ENCODE results near the gene EIF4A3.

EIF4A3 gene

DNA sequence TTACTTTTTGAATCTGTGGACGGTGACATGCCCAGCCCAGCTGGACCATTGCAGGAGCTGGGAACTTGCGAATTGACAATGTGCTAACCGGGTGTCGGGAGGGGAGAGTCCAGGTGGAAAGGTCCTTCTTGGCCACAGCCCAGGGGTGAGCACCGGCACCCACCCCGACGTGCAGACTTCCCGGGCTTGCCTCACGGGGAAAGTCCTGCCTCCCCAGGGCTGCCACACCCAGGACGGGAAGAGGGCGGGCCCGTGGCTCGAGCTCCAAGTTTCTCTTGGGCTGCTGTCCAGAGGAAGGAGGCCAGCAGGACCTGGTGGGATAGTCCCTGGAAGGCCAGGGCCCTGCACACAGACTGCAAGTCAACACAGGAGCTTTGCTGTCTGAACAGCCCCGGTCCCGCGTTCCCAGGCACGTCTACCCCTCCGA lies 40.6 kb upstream of the EIF4A3 start:
- H2BK15ac ChIP-seq (ENCODE audit: low read depth, poor library complexity, severe bottlenecking), result no peak overlapping the region
- no peak overlapping the region for H2BK5ac ChIP-seq (ENCODE audit: low read depth, low read length, poor library complexity, severe bottlenecking)
- H3K9me3 ChIP-seq (ENCODE audit: control insufficient read depth, low read length), result no peaks in the 10 kb centered on the region
- peak overlapping the region; percentile 77 for H3K9ac ChIP-seq (ENCODE audit: low read length)
- H2BK120ac ChIP-seq (ENCODE audit: low read depth, low read length), result no peak overlapping the region
- no peaks in the 10 kb centered on the region for H3K79me1 ChIP-seq (replicated peaks; ENCODE audit: low read length, poor library complexity, severe bottlenecking)
- no peak overlapping the region for H3K27ac ChIP-seq (ENCODE audit: low read length, poor library complexity, severe bottlenecking)
- no peak overlapping the region for H3K23ac ChIP-seq (ENCODE audit: low read length in 2 of 2)
- H2BK12ac ChIP-seq (ENCODE audit: low read length in 2 of 2), result no peak overlapping the region
- WGBS, result 88% methylated on average over 18 of the region's 18 CpGs
- H3K4ac ChIP-seq (ENCODE audit: low read depth in 1 of 2, low read length in 2 of 2), result no peak overlapping the region
- no peak overlapping the region for H2AFZ ChIP-seq (ENCODE audit: low read depth, low read length)
- H3K4me1 ChIP-seq (ENCODE audit: control insufficient read depth, insufficient read depth, low read depth, low read length), result no peaks in the 10 kb centered on the region
- no peak overlapping the region for H3K4me2 ChIP-seq (ENCODE audit: low read length, poor library complexity, severe bottlenecking)
- H3K36me3 ChIP-seq (ENCODE audit: control insufficient read depth in 1 of 2, insufficient read depth in 2 of 2, low read depth in 1 of 2, low read length in 2 of 2), result no peaks in the 10 kb centered on the region
- H3K14ac ChIP-seq (ENCODE audit: low read length in 2 of 2), result no peak overlapping the region
- H3K4me3 ChIP-seq (ENCODE audit: insufficient read depth in 1 of 2, low read depth in 1 of 2, low read length in 2 of 2), result peak overlapping the region in 1 of 2 experiments; percentile 76
- H2AK5ac ChIP-seq (ENCODE audit: low read length, severe bottlenecking), result no peak overlapping the region
- no peak overlapping the region for H4K8ac ChIP-seq (ENCODE audit: low read length)
- no peak overlapping the region for H4K91ac ChIP-seq (ENCODE audit: low read length)
- no peak for DNase-seq
- peaks cover 27 to 28% of the 10 kb centered on the region in 2 experiments for H3K27me3 ChIP-seq (ENCODE audit: control insufficient read depth in 1 of 2, insufficient read depth in 1 of 2, low read length in 2 of 2)
- no peak overlapping the region for H3K18ac ChIP-seq (ENCODE audit: low read depth in 1 of 2, low read length in 2 of 2)

DNA sequence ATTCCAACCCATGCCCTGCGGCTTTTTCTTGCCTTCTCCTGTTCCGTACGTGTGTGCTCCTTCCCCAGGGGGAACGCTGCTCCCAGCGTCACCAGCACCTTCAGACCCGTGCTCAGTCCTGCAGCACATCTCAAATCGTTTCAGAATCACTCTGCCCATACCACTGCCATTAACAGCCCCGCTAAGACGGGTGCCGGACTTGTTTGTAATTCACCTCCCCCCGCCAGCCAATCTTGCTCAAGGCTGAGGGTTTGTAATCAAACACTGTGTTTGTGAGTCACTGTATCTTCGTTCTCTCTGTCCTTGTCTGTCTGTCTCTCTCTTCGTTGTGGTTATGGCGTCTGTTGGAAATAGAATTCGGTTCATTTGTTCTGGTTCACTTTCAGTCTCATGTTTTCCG lies 40.2 kb upstream of the EIF4A3 start:
- H3K4me1 ChIP-seq (ENCODE audit: control insufficient read depth, insufficient read depth, low read depth, low read length), result no peaks in the 10 kb centered on the region
- H3K27ac ChIP-seq (ENCODE audit: low read length, poor library complexity, severe bottlenecking), result no peak overlapping the region
- H3K4ac ChIP-seq (ENCODE audit: low read depth in 1 of 2, low read length in 2 of 2), result no peak overlapping the region
- H2BK12ac ChIP-seq (ENCODE audit: low read length in 2 of 2), result no peak overlapping the region
- H4K91ac ChIP-seq (ENCODE audit: low read length), result no peak overlapping the region
- no peak overlapping the region for H2BK120ac ChIP-seq (ENCODE audit: low read depth, low read length)
- peak overlapping the region in 1 of 2 experiments; percentile 76 for H3K4me3 ChIP-seq (ENCODE audit: insufficient read depth in 1 of 2, low read depth in 1 of 2, low read length in 2 of 2)
- peak; percentile 40 for DNase-seq
- peaks cover 26 to 33% of the 10 kb centered on the region in 2 experiments for H3K27me3 ChIP-seq (ENCODE audit: control insufficient read depth in 1 of 2, insufficient read depth in 1 of 2, low read length in 2 of 2)
- H2AK5ac ChIP-seq (ENCODE audit: low read length, severe bottlenecking), result no peak overlapping the region
- WGBS, result 91% methylated on average over 16 of the region's 16 CpGs
- H3K79me1 ChIP-seq (replicated peaks; ENCODE audit: low read length, poor library complexity, severe bottlenecking), result no peaks in the 10 kb centered on the region
- no peak overlapping the region for H3K18ac ChIP-seq (ENCODE audit: low read depth in 1 of 2, low read length in 2 of 2)
- H3K23ac ChIP-seq (ENCODE audit: low read length in 2 of 2), result no peak overlapping the region
- H3K14ac ChIP-seq (ENCODE audit: low read length in 2 of 2), result no peak overlapping the region
- H2BK5ac ChIP-seq (ENCODE audit: low read depth, low read length, poor library complexity, severe bottlenecking), result no peak overlapping the region
- no peak overlapping the region for H4K8ac ChIP-seq (ENCODE audit: low read length)
- peak overlapping the region; percentile 77 for H3K9ac ChIP-seq (ENCODE audit: low read length)
- no peak overlapping the region for H2BK15ac ChIP-seq (ENCODE audit: low read depth, poor library complexity, severe bottlenecking)
- no peaks in the 10 kb centered on the region for H3K36me3 ChIP-seq (ENCODE audit: control insufficient read depth in 1 of 2, insufficient read depth in 2 of 2, low read depth in 1 of 2, low read length in 2 of 2)
- no peak overlapping the region for H3K4me2 ChIP-seq (ENCODE audit: low read length, poor library complexity, severe bottlenecking)
- H2AFZ ChIP-seq (ENCODE audit: low read depth, low read length), result no peak overlapping the region
- H3K9me3 ChIP-seq (ENCODE audit: control insufficient read depth, low read length), result no peaks in the 10 kb centered on the region

DNA sequence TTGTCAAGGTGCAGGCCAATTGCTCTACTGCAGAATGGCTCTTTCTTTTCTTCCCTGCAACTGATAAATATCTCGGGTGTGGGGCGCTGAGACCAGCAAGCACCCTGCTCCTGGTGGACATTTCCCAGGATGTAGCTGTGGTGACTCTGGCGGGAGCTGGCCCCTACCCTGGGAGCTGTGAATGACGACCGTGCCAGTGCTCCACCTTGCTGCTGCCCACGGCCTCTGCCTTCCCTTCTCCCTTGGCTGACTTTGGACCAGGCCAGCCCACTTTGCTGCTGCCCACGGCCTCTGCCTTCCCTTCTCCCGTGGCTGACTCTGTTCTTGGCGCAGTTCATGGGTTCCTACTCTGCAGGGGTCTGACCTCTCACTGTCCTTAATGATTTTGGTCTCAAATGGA lies 39.0 kb upstream of the EIF4A3 start:
- H3K4ac ChIP-seq (ENCODE audit: low read depth in 1 of 2, low read length in 2 of 2), result no peak overlapping the region
- H4K8ac ChIP-seq (ENCODE audit: low read length), result no peak overlapping the region
- no peak overlapping the region for H4K91ac ChIP-seq (ENCODE audit: low read length)
- no peak for DNase-seq
- H3K27me3 ChIP-seq (ENCODE audit: control insufficient read depth in 1 of 2, insufficient read depth in 1 of 2, low read length in 2 of 2), result peaks cover 26% of the 10 kb centered on the region in 2 experiments
- H3K9ac ChIP-seq (ENCODE audit: low read length), result no peak overlapping the region
- no peaks in the 10 kb centered on the region for H3K9me3 ChIP-seq (ENCODE audit: control insufficient read depth, low read length)
- H2BK15ac ChIP-seq (ENCODE audit: low read depth, poor library complexity, severe bottlenecking), result no peak overlapping the region
- no peak overlapping the region for H2BK5ac ChIP-seq (ENCODE audit: low read depth, low read length, poor library complexity, severe bottlenecking)
- H3K18ac ChIP-seq (ENCODE audit: low read depth in 1 of 2, low read length in 2 of 2), result no peak overlapping the region
- H3K4me1 ChIP-seq (ENCODE audit: control insufficient read depth, insufficient read depth, low read depth, low read length), result peaks cover 1% of the 10 kb centered on the region
- H2BK120ac ChIP-seq (ENCODE audit: low read depth, low read length), result no peak overlapping the region
- no peak overlapping the region for H3K14ac ChIP-seq (ENCODE audit: low read length in 2 of 2)
- H3K27ac ChIP-seq (ENCODE audit: low read length, poor library complexity, severe bottlenecking), result no peak overlapping the region
- H3K79me1 ChIP-seq (replicated peaks; ENCODE audit: low read length, poor library complexity, severe bottlenecking), result no peaks in the 10 kb centered on the region
- H3K4me3 ChIP-seq (ENCODE audit: insufficient read depth in 1 of 2, low read depth in 1 of 2, low read length in 2 of 2), result no peak overlapping the region
- H3K36me3 ChIP-seq (ENCODE audit: control insufficient read depth in 1 of 2, insufficient read depth in 2 of 2, low read depth in 1 of 2, low read length in 2 of 2), result no peaks in the 10 kb centered on the region
- WGBS, result 88% methylated on average over 9 of the region's 9 CpGs
- no peak overlapping the region for H2AFZ ChIP-seq (ENCODE audit: low read depth, low read length)
- H3K4me2 ChIP-seq (ENCODE audit: low read length, poor library complexity, severe bottlenecking), result no peak overlapping the region
- H2AK5ac ChIP-seq (ENCODE audit: low read length, severe bottlenecking), result no peak overlapping the region
- no peak overlapping the region for H3K23ac ChIP-seq (ENCODE audit: low read length in 2 of 2)
- H2BK12ac ChIP-seq (ENCODE audit: low read length in 2 of 2), result no peak overlapping the region

DNA sequence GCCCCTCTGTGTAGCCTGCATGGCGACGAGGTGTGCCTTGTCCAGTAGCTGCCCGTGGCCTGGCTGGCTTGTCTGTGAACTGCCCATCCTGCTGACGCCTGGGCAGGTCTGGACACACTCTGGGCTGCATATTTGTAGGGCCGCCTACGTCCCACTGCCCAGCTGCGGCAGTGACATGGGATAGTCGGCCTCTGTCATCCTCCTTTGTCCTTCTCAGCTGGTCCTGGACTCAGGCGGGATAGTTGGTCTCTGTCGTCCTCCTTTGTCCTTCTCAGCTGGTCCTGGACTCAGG lies 37.4 kb upstream of the EIF4A3 start:
- Histone ChIP-seq H3K4me1 (ENCODE audit: control insufficient read depth, insufficient read depth, low read depth, low read length) (peaks cover 1% of the 10 kb centered on the region), H3K18ac (ENCODE audit: low read depth in 1 of 2, low read length in 2 of 2) (no peak overlapping the region), H2BK5ac (ENCODE audit: low read depth, low read length, poor library complexity, severe bottlenecking) (no peak overlapping the region), H2BK15ac (ENCODE audit: low read depth, poor library complexity, severe bottlenecking) (no peak overlapping the region), H3K9me3 (ENCODE audit: control insufficient read depth, low read length) (no peaks in the 10 kb centered on the region), H3K14ac (ENCODE audit: low read length in 2 of 2) (no peak overlapping the region), H3K4me2 (ENCODE audit: low read length, poor library complexity, severe bottlenecking) (no peak overlapping the region), H2AFZ (ENCODE audit: low read depth, low read length) (no peak overlapping the region), H4K8ac (ENCODE audit: low read length) (no peak overlapping the region), H4K91ac (ENCODE audit: low read length) (no peak overlapping the region), H3K79me1 (replicated peaks; ENCODE audit: low read length, poor library complexity, severe bottlenecking) (no peaks in the 10 kb centered on the region), H3K4me3 (ENCODE audit: insufficient read depth in 1 of 2, low read depth in 1 of 2, low read length in 2 of 2) (no peak overlapping the region), H3K23ac (ENCODE audit: low read length in 2 of 2) (peak overlapping the region in 1 of 2 experiments; percentile 63), H2BK12ac (ENCODE audit: low read length in 2 of 2) (peak overlapping the region in 1 of 2 experiments; percentile 47), H3K9ac (ENCODE audit: low read length) (no peak overlapping the region), H3K4ac (ENCODE audit: low read depth in 1 of 2, low read length in 2 of 2) (no peak overlapping the region), H3K27me3 (ENCODE audit: control insufficient read depth in 1 of 2, insufficient read depth in 1 of 2, low read length in 2 of 2) (peaks cover 22 to 36% of the 10 kb centered on the region in 2 experiments), H2AK5ac (ENCODE audit: low read length, severe bottlenecking) (no peak overlapping the region), H3K36me3 (ENCODE audit: control insufficient read depth in 1 of 2, insufficient read depth in 2 of 2, low read depth in 1 of 2, low read length in 2 of 2) (no peaks in the 10 kb centered on the region), H3K27ac (ENCODE audit: low read length, poor library complexity, severe bottlenecking) (no peak overlapping the region), H2BK120ac (ENCODE audit: low read depth, low read length) (no peak overlapping the region)
- WGBS, result 82% methylated on average over 8 of the region's 10 CpGs
- DNase-seq, result no peak
